ENCODE measurements around the gene COX18. TPM values are rescaled to one million over a fixed set of nuclear protein-coding genes. Genes with fewer than 3 reads are reported as not detected.

The COX18 gene
- polyA plus RNA-seq, 1 donor (not counting 4 experiments of a cell fraction or from before 2014, with no cell fraction given) = 11.4 TPM

GRCh38 chr4:73104695-73105094 is 35.2 kb upstream of the COX18 start:
- FAIRE-seq = no peak
- Histone ChIP-seq H2AFZ (ENCODE audit: control insufficient read depth, low read length) (no peak overlapping the region), H3K4me1 (ENCODE audit: control insufficient read depth, extremely low read depth, insufficient read depth, low read length) (no peaks in the 10 kb centered on the region)

GRCh38 chr4:73103799-73104503 is 34.4 kb upstream of the COX18 start:
- Histone ChIP-seq H3K79me2 (ENCODE audit: control insufficient read depth, insufficient read depth, low read length) (no peaks in the 10 kb centered on the region), H2AFZ (ENCODE audit: control insufficient read depth, low read length) (no peak overlapping the region), H3K4me1 (ENCODE audit: control insufficient read depth, extremely low read depth, insufficient read depth, low read length) (no peaks in the 10 kb centered on the region), H4K20me1 (ENCODE audit: control insufficient read depth, extremely low read depth, insufficient read depth, low read length) (no peaks in the 10 kb centered on the region), H3K36me3 (ENCODE audit: control insufficient read depth in 2 of 2, extremely low read depth in 1 of 2, insufficient read depth in 2 of 2, low read length in 2 of 2) (peaks cover 13 to 14% of the 10 kb centered on the region in 2 experiments), H3K4me2 (ENCODE audit: control insufficient read depth, extremely low read depth, insufficient read depth, low read depth, low read length) (no peak overlapping the region), H3K27me3 (ENCODE audit: control insufficient read depth, extremely low read depth, insufficient read depth, low read length) (no peaks in the 10 kb centered on the region), H3K9me3 (ENCODE audit: control insufficient read depth, low read depth, low read length) (no peaks in the 10 kb centered on the region), H3K9ac (ENCODE audit: control insufficient read depth, extremely low read depth, insufficient read depth, low read length) (no peak overlapping the region), H3K4me3 (ENCODE audit: control insufficient read depth in 2 of 3, extremely low read depth in 1 of 3, insufficient read depth in 2 of 3, low read depth in 1 of 3, low read length in 3 of 3) (no peak overlapping the region), H3K9me1 (ENCODE audit: control insufficient read depth, extremely low read depth, insufficient read depth, low read length) (no peaks in the 10 kb centered on the region), H3K27ac (ENCODE audit: control insufficient read depth, insufficient read depth, low read length) (no peak overlapping the region)
- DNase-seq (ENCODE audit: low read depth, low spot score) (no peak), FAIRE-seq (no peak)
- dilution Hi-C loops (cut with MboI; ENCODE audit: extremely low pct_ligation_motif_present, low sequenced_read_pairs) = no loop called here
- TF ChIP-seq EZH2 (IDR thresholded peaks at IDR 0.05; ENCODE audit: low read length) (no peak), CTCF (optimal IDR thresholded peaks at IDR 0.05 in 1 of 3, IDR thresholded peaks at IDR 0.05 in 1 of 3, conservative IDR thresholded peaks at IDR 0.05 in 1 of 3; ENCODE audit: extremely low read depth in 1 of 3, insufficient read depth in 2 of 3, low read length in 3 of 3) (no peak)

More at GRCh38 chr4:73104695-73105094, 35.2 kb upstream of the COX18 start:
- no peaks in the 10 kb centered on the region for H4K20me1 ChIP-seq (ENCODE audit: control insufficient read depth, extremely low read depth, insufficient read depth, low read length)
- H3K9me1 ChIP-seq (ENCODE audit: control insufficient read depth, extremely low read depth, insufficient read depth, low read length) = no peaks in the 10 kb centered on the region
- peaks cover 8 to 15% of the 10 kb centered on the region in 2 experiments for H3K36me3 ChIP-seq (ENCODE audit: control insufficient read depth in 2 of 2, extremely low read depth in 1 of 2, insufficient read depth in 2 of 2, low read length in 2 of 2)
- H3K9ac ChIP-seq (ENCODE audit: control insufficient read depth, extremely low read depth, insufficient read depth, low read length) = no peak overlapping the region
- no peak for TF ChIP-seq CTCF (optimal IDR thresholded peaks at IDR 0.05 in 1 of 3, IDR thresholded peaks at IDR 0.05 in 1 of 3, conservative IDR thresholded peaks at IDR 0.05 in 1 of 3; ENCODE audit: extremely low read depth in 1 of 3, insufficient read depth in 2 of 3, low read length in 3 of 3)
- no peak for TF ChIP-seq EZH2 (IDR thresholded peaks at IDR 0.05; ENCODE audit: low read length)
- no peaks in the 10 kb centered on the region for H3K27me3 ChIP-seq (ENCODE audit: control insufficient read depth, extremely low read depth, insufficient read depth, low read length)
- H3K4me3 ChIP-seq (ENCODE audit: control insufficient read depth in 2 of 3, extremely low read depth in 1 of 3, insufficient read depth in 2 of 3, low read depth in 1 of 3, low read length in 3 of 3) = no peak overlapping the region
- dilution Hi-C loops (cut with MboI; ENCODE audit: extremely low pct_ligation_motif_present, low sequenced_read_pairs) = no loop called here
- H3K4me2 ChIP-seq (ENCODE audit: control insufficient read depth, extremely low read depth, insufficient read depth, low read depth, low read length) = no peak overlapping the region
- H3K79me2 ChIP-seq (ENCODE audit: control insufficient read depth, insufficient read depth, low read length) = no peaks in the 10 kb centered on the region
- no peak for DNase-seq (ENCODE audit: low read depth, low spot score)
- no peaks in the 10 kb centered on the region for H3K9me3 ChIP-seq (ENCODE audit: control insufficient read depth, low read depth, low read length)
- no peak overlapping the region for H3K27ac ChIP-seq (ENCODE audit: control insufficient read depth, insufficient read depth, low read length)

Measured in keratinocyte (primary cell).